Measurements from ENCODE around the gene PLAAT2.
"Not testable (repeated sequence)": the region's sequence is repeated elsewhere in the genome, so short reads cannot be mapped to it uniquely, and the experiment has no call there.

The PLAAT2 gene

GRCh38 chr11:63557570-63557969 lies 5.6 kb downstream of the PLAAT2 start:
- Histone ChIP-seq H3K4me1 (ENCODE audit: control insufficient read depth, insufficient read depth, low read length, poor library complexity, severe bottlenecking) (peaks cover 11% of the 10 kb centered on the region), H3K9me3 (ENCODE audit: control insufficient read depth, low read length) (no peaks in the 10 kb centered on the region), H3K27ac (ENCODE audit: low read depth, low read length, severe bottlenecking) (no peak overlapping the region), H3K36me3 (ENCODE audit: control insufficient read depth, insufficient read depth, low read length) (no peaks in the 10 kb centered on the region), H3K4me3 (ENCODE audit: extremely low read depth, insufficient read depth, low read length, poor library complexity, severe bottlenecking) (no peak overlapping the region)
- 87 to 91% methylated on average over 5 to 6 of the region's 7 CpGs for WGBS, 2 experiments (ENCODE audit: insufficient coverage in 2 of 2)

GRCh38 chr11:63556404-63557013 lies 6.7 kb downstream of the PLAAT2 start:
- no peaks in the 10 kb centered on the region for H3K9me3 ChIP-seq (ENCODE audit: control insufficient read depth, low read length)

GRCh38 chr11:63554877-63555223 lies 8.3 kb downstream of the PLAAT2 start:
- no peak overlapping the region for H3K4me3 ChIP-seq (ENCODE audit: extremely low read depth, insufficient read depth, low read length, poor library complexity, severe bottlenecking)

More at GRCh38 chr11:63556404-63557013, 6.7 kb downstream of the PLAAT2 start:
- H3K4me1 ChIP-seq (ENCODE audit: control insufficient read depth, insufficient read depth, low read length, poor library complexity, severe bottlenecking) = peaks cover 11% of the 10 kb centered on the region
- no peak overlapping the region for H3K4me3 ChIP-seq (ENCODE audit: extremely low read depth, insufficient read depth, low read length, poor library complexity, severe bottlenecking)
- 78 to 95% methylated on average over 3 to 6 of the region's 7 CpGs for WGBS, 2 experiments (ENCODE audit: insufficient coverage in 2 of 2)
- H3K27ac ChIP-seq (ENCODE audit: low read depth, low read length, severe bottlenecking) = no peak overlapping the region
- H3K36me3 ChIP-seq (ENCODE audit: control insufficient read depth, insufficient read depth, low read length) = no peaks in the 10 kb centered on the region

GRCh38 chr11:63553759-63554158 lies 9.4 kb downstream of the PLAAT2 start:
- H3K4me1 ChIP-seq (ENCODE audit: control insufficient read depth, insufficient read depth, low read length, poor library complexity, severe bottlenecking) = peaks cover 11% of the 10 kb centered on the region
- WGBS, 2 experiments (ENCODE audit: insufficient coverage in 2 of 2) = 84% methylated on average over 6 to 8 of the region's 8 CpGs
- H3K4me3 ChIP-seq (ENCODE audit: extremely low read depth, insufficient read depth, low read length, poor library complexity, severe bottlenecking) = no peak overlapping the region
- no peaks in the 10 kb centered on the region for H3K9me3 ChIP-seq (ENCODE audit: control insufficient read depth, low read length)
- no peak overlapping the region for H3K27ac ChIP-seq (ENCODE audit: low read depth, low read length, severe bottlenecking)
- H3K36me3 ChIP-seq (ENCODE audit: control insufficient read depth, insufficient read depth, low read length) = no peaks in the 10 kb centered on the region

More at GRCh38 chr11:63554877-63555223, 8.3 kb downstream of the PLAAT2 start:
- H3K36me3 ChIP-seq (ENCODE audit: control insufficient read depth, insufficient read depth, low read length) = no peaks in the 10 kb centered on the region
- H3K9me3 ChIP-seq (ENCODE audit: control insufficient read depth, low read length) = no peaks in the 10 kb centered on the region
- H3K4me1 ChIP-seq (ENCODE audit: control insufficient read depth, insufficient read depth, low read length, poor library complexity, severe bottlenecking) = peaks cover 11% of the 10 kb centered on the region
- 83 to 97% methylated on average over 3 of the region's 4 CpGs for WGBS, 2 experiments (ENCODE audit: insufficient coverage in 2 of 2)
- no peak overlapping the region for H3K27ac ChIP-seq (ENCODE audit: low read depth, low read length, severe bottlenecking)

GRCh38 chr11:63552921-63553320 lies 10.3 kb downstream of the PLAAT2 start:
- H3K9me3 ChIP-seq (ENCODE audit: control insufficient read depth, low read length) = no peaks in the 10 kb centered on the region
- H3K36me3 ChIP-seq (ENCODE audit: control insufficient read depth, insufficient read depth, low read length) = no peaks in the 10 kb centered on the region
- WGBS, 2 experiments (ENCODE audit: insufficient coverage in 2 of 2) = 85 to 89% methylated on average over 4 to 5 of the region's 7 CpGs
- no peak overlapping the region for H3K27ac ChIP-seq (ENCODE audit: low read depth, low read length, severe bottlenecking)
- H3K4me1 ChIP-seq (ENCODE audit: control insufficient read depth, insufficient read depth, low read length, poor library complexity, severe bottlenecking) = peaks cover 11% of the 10 kb centered on the region
- no peak overlapping the region for H3K4me3 ChIP-seq (ENCODE audit: extremely low read depth, insufficient read depth, low read length, poor library complexity, severe bottlenecking)

- no peaks in the 10 kb centered on the region for H3K36me3 ChIP-seq (ENCODE audit: control insufficient read depth, insufficient read depth, low read length)
- no peak overlapping the region for H3K4me3 ChIP-seq (ENCODE audit: extremely low read depth, insufficient read depth, low read length, poor library complexity, severe bottlenecking)
- H3K9me3 ChIP-seq (ENCODE audit: control insufficient read depth, low read length) = no peaks in the 10 kb centered on the region
- peaks cover 11% of the 10 kb centered on the region for H3K4me1 ChIP-seq (ENCODE audit: control insufficient read depth, insufficient read depth, low read length, poor library complexity, severe bottlenecking)
- 85 to 96% methylated on average over 3 to 5 of the region's 6 CpGs for WGBS, 2 experiments (ENCODE audit: insufficient coverage in 2 of 2)
- no peak overlapping the region for H3K27ac ChIP-seq (ENCODE audit: low read depth, low read length, severe bottlenecking)
These were observed 11.3 kb downstream of the PLAAT2 start for GRCh38 chr11:63551889-63552266.

GRCh38 chr11:63551091-63551888 lies 11.9 kb downstream of the PLAAT2 start:
- no peak overlapping the region for H3K4me3 ChIP-seq (ENCODE audit: extremely low read depth, insufficient read depth, low read length, poor library complexity, severe bottlenecking)
- WGBS, 2 experiments (ENCODE audit: insufficient coverage in 2 of 2) = 93% methylated on average over 20 of the region's 27 CpGs
- H3K27ac ChIP-seq (ENCODE audit: low read depth, low read length, severe bottlenecking) = no peak overlapping the region
- H3K36me3 ChIP-seq (ENCODE audit: control insufficient read depth, insufficient read depth, low read length) = no peaks in the 10 kb centered on the region
- no peaks in the 10 kb centered on the region for H3K9me3 ChIP-seq (ENCODE audit: control insufficient read depth, low read length)
- H3K4me1 ChIP-seq (ENCODE audit: control insufficient read depth, insufficient read depth, low read length, poor library complexity, severe bottlenecking) = peaks cover 11% of the 10 kb centered on the region

- H3K9me3 ChIP-seq (ENCODE audit: control insufficient read depth, low read length); H3K27ac ChIP-seq (ENCODE audit: low read depth, low read length, severe bottlenecking); H3K36me3 ChIP-seq (ENCODE audit: control insufficient read depth, insufficient read depth, low read length); H3K4me3 ChIP-seq (ENCODE audit: extremely low read depth, insufficient read depth, low read length, poor library complexity, severe bottlenecking): not testable (repeated sequence)
- peaks cover 11% of the 10 kb centered on the region for H3K4me1 ChIP-seq (ENCODE audit: control insufficient read depth, insufficient read depth, low read length, poor library complexity, severe bottlenecking)
- 86 to 89% methylated on average over 10 to 21 of the region's 31 CpGs for WGBS, 2 experiments (ENCODE audit: insufficient coverage in 2 of 2)
These were observed 13.0 kb downstream of the PLAAT2 start for GRCh38 chr11:63550156-63550700.

- WGBS, 2 experiments (ENCODE audit: insufficient coverage in 2 of 2) = 94% methylated on average over 3 of the region's 4 CpGs; no CpG with 5 or more reads in 1 of the 2 experiments
- Histone ChIP-seq H3K36me3 (ENCODE audit: control insufficient read depth, insufficient read depth, low read length) (no peaks in the 10 kb centered on the region), H3K9me3 (ENCODE audit: control insufficient read depth, low read length) (no peaks in the 10 kb centered on the region), H3K4me3 (ENCODE audit: extremely low read depth, insufficient read depth, low read length, poor library complexity, severe bottlenecking) (no peak overlapping the region), H3K4me1 (ENCODE audit: control insufficient read depth, insufficient read depth, low read length, poor library complexity, severe bottlenecking) (peaks cover 7% of the 10 kb centered on the region), H3K27ac (ENCODE audit: low read depth, low read length, severe bottlenecking) (no peak overlapping the region)
These were observed 13.8 kb downstream of the PLAAT2 start for GRCh38 chr11:63549411-63549810.

GRCh38 chr11:63548178-63548577 lies 15.0 kb downstream of the PLAAT2 start:
- Histone ChIP-seq H3K36me3 (ENCODE audit: control insufficient read depth, insufficient read depth, low read length) (no peaks in the 10 kb centered on the region), H3K4me1 (ENCODE audit: control insufficient read depth, insufficient read depth, low read length, poor library complexity, severe bottlenecking) (no peaks in the 10 kb centered on the region), H3K4me3 (ENCODE audit: extremely low read depth, insufficient read depth, low read length, poor library complexity, severe bottlenecking) (no peak overlapping the region), H3K9me3 (ENCODE audit: control insufficient read depth, low read length) (no peaks in the 10 kb centered on the region), H3K27ac (ENCODE audit: low read depth, low read length, severe bottlenecking) (no peak overlapping the region)
- WGBS, 2 experiments (ENCODE audit: insufficient coverage in 2 of 2) = 83 to 92% methylated on average over 2 to 3 of the region's 4 CpGs

- H3K36me3 ChIP-seq (ENCODE audit: control insufficient read depth, insufficient read depth, low read length) = no peaks in the 10 kb centered on the region
- 86 to 100% methylated on average over 1 of the region's 1 CpG for WGBS, 2 experiments (ENCODE audit: insufficient coverage in 2 of 2)
- no peaks in the 10 kb centered on the region for H3K9me3 ChIP-seq (ENCODE audit: control insufficient read depth, low read length)
- H3K4me1 ChIP-seq (ENCODE audit: control insufficient read depth, insufficient read depth, low read length, poor library complexity, severe bottlenecking) = no peaks in the 10 kb centered on the region
- no peak overlapping the region for H3K4me3 ChIP-seq (ENCODE audit: extremely low read depth, insufficient read depth, low read length, poor library complexity, severe bottlenecking)
- H3K27ac ChIP-seq (ENCODE audit: low read depth, low read length, severe bottlenecking) = no peak overlapping the region
These were observed 16.1 kb downstream of the PLAAT2 start for GRCh38 chr11:63547061-63547460.

Data from mesodermal cell (in vitro differentiated cells).